Activated T-cell treated with anti-CD3 and anti-CD28 coated beads for 1 hour (primary cell): ENCODE measurements around the gene C5orf46.
"Not testable (repeated sequence)": the region's sequence is repeated elsewhere in the genome, so short reads cannot be mapped to it uniquely, and the experiment has no call there.

Experiments used
- DNase-seq: peaks from one replicate; pipeline ENCODE4 v3.0.0-alpha.2; 2020; ENCODE audit warnings: low read depth

C5orf46 gene

DNA sequence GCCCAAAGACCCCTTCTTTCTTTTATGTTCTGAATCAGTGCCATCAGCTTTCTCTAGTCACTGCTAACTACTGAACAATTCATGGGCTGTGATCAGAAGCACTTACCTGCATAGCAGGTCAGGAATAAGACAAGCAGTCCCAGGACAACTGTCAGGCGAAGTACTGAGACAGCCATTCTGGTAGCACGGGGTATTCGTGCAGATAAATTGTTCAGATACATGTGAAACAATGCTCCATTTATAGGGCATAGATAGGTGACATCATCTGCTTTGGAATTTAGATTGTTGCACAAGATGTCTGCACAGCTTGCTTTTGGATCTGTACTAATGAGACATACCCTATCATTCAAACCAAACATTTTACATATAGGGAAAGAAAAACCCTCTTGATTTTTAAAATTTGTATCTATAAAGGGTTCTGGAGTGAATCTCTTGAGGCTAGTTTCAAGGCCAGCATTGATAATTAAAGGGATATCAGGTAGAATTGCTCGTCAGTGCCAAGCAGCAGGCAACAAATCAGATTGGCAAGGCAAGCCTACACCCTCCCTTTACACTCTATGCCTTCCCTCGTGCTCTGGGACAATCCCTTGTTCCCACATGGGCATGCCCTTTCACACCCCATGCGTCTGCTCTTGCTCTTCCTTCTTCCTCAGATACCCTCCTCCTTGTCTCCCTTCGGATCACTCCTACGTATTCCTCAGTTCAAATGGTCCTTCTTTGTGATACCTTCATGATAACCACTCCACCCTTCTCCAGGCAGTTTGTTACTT lies at the start of gene C5orf46:
C5orf46 (minus strand) TSS at position 213 of the 770 bp plus-strand sequence; CDS start at position 176, 37 bp downstream.
- DNase-seq = no peak

GRCh38 chr5:147954971-147955370 lies 48.6 kb upstream of the C5orf46 start:
- DNase-seq = no peak

- DNase-seq = no peak
Observed at GRCh38 chr5:147949711-147950573, 43.6 kb upstream of the C5orf46 start.

GRCh38 chr5:147946658-147947274 lies 40.4 kb upstream of the C5orf46 start:
- not testable (repeated sequence) for DNase-seq

DNA sequence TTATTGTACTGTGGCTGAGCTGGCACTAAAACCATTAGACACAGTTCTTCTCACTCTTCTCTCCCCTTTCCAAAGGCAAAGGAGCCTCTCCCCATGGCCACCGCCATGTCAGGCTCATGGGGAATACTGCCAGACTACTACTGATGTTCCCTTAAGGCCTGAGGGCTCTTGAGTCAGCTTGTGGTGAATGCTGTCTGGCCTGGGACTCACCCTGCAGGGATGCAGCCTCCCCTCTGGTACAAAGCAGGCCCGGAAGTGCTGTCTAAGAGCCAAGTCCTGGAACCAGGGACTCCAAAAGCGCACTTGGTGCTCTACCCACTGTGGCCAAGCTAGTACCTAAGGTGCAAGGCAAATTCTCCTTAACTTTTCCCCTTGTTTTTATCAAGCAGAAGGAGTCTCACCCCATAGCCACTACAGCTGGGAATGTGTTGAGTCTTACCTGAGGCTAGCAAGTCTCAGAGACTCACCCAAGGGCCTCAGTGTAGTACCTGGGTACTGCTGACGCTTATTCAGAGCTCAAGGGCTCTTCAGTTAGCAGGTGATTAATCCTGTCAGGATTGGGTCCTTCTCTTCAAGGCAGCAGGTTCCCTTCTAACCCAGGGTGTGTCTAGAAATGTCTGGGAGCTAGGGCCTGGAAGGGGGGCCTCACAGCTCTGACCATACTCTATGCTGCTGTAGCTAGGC lies 33.2 kb upstream of the C5orf46 start:
- no peak for DNase-seq

- no peak for DNase-seq
Observed at GRCh38 chr5:147935032-147935431, 28.7 kb upstream of the C5orf46 start.

DNA sequence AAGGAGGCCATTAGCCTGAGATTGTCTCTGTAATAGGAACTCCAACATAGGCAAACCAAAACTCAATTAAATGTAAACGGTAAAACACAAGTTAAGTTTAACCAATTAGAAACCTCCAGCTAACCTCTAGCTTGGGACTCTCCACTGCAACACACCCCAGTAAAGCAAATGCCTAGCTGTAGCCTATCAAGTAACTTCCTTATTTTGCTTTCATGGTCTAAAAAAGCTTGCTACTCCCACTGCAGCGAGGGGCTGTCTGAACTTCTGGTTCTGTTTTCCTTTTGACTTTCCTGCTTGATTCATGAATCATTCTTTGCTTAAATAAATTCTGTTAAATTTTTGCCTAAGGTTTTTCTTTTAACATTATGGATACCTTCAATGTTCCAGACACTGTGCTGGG lies 24.4 kb upstream of the C5orf46 start:
- no peak for DNase-seq

DNA sequence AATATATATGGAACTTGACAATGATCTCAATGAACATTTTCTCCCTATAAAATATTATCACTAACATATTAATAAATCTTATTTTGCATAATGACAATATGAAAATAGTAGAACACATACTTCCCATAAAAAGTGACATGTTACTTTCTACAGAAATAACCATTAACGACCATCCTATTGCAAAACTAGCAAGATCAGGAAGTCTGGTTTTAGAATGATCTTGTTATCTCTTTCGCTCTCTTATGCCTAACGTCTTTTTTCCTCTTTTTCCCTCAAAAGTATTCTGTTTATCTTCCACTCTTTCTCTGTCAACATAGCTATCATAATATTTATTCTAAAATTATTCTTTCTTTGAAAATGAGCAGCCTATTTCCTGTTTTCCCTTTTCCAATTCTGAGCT lies 21.6 kb upstream of the C5orf46 start:
- no peak for DNase-seq

- DNase-seq = no peak
Observed at GRCh38 chr5:147925020-147925419, 18.7 kb upstream of the C5orf46 start.

GRCh38 chr5:147921136-147921535 lies 14.8 kb upstream of the C5orf46 start:
- no peak for DNase-seq

GRCh38 chr5:147920420-147921030 lies 14.2 kb upstream of the C5orf46 start:
- DNase-seq = no peak

DNA sequence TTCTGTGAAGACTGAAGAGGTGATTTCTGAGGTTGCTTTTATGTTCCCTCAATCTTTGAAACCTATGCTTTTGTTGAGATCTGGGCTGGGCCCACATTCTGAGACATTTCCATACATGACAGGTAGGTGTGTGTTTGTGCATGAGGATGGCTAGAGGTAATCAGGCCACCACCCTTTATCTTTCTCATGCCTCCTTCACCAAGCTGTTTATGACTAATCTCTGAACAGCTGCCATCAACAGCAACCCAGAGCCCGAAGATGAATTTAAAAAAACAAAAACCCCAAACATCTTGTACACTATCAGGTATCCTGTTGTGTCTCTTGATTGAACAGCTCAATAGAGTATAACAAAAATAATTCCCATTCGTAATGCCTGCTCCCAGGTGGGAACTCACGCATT lies 12.6 kb upstream of the C5orf46 start:
- DNase-seq = no peak

GRCh38 chr5:147918101-147918685 lies 11.9 kb upstream of the C5orf46 start:
- DNase-seq = no peak

- DNase-seq = no peak
Observed at GRCh38 chr5:147913786-147914185, 7.4 kb upstream of the C5orf46 start.

DNA sequence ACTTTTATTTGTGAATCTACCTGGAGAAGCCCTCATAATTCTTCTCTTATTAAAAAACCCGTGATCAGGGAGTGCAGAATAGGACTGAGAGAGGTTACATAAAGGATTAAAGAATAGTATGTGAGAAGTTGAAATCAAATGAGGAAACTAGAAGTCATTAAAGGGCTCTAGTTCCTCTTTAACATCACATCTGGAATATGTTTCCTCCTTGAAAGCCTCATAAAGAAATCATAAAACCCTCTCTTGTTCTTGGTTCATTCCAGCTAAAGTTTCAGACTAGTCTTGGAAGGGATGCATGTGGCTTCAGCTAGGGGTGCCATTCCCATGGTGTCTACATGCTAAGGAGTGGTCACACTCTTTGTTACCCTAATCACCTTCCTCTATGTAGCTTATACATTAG lies 5.7 kb upstream of the C5orf46 start:
- DNase-seq = no peak

DNA sequence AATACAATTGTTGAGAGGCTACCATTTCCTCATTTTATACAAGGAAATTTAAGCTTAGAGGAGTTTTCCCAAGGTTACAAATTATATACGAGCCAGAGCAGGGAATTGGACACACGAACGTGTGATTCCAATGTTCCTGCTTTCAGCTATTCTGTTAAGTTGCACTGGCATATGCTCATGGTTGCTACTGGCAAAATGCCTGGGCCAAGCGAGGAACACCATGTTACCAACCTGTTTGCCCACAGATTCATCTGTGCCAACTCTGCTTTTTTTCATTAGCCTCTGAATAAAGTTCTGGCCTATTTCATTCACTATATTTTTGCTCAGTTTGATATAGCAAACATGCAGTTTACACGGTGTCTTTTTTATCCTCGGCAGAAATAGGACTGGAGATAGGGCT lies 5.1 kb upstream of the C5orf46 start:
- no peak for DNase-seq

- no peak for DNase-seq
Observed at GRCh38 chr5:147904110-147904509, 2.2 kb downstream of the C5orf46 start.

GRCh38 chr5:147902609-147903115 lies 3.7 kb downstream of the C5orf46 start:
- no peak for DNase-seq

- no peak for DNase-seq
Observed at GRCh38 chr5:147901599-147902039, 4.7 kb downstream of the C5orf46 start.

DNA sequence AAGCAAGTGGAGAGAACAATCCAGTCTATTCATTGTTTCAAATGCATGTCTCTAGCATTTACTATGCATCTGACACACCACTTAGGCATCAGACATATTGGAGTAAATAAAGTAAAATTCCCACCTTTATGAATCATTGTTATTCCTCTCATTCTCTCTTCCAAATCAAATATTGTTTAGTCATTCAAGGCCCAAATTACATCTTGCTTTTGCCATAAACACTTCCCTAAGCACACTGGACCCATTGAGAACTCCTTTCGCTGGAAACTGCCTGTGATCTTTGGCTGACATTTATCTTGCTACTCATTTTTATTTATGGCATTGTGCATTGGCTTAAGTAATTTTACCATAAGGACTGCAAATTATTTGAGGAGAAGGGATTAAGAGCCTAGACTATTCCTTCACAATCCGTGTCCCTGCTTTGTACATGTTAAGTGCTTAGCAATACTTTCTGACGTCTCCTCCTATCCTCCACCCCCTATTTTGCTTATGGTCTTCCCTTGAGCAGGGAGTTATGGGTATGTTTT lies 7.4 kb downstream of the C5orf46 start:
- DNase-seq = no peak

DNA sequence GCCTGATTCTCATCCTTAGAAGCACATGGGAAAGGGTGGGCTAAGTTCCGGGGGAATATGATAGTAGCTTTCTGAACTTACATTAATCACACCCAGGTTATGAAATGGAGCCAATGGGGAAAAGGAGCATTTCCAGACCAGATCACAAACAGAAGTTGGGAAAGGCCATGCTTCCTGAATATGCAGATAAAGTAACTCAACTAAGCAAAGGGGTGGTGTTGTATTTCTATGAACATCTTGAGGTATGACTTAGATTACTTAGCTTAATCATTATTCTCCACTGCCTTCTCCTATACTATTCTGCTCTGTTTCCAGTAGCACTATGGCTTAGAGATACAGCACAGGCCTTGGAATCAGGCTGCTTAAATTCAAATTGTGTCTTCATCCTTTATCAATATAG lies 10.5 kb downstream of the C5orf46 start:
- no peak for DNase-seq
